Measurements from ENCODE around the gene S100A16.

- no peak for TF ChIP-seq RNF2 (IDR thresholded peaks at IDR 0.05; ENCODE audit: borderline replicate concordance, low read depth)
- no peak for TF ChIP-seq CTCF (IDR thresholded peaks at IDR 0.05)
- no peak for TF ChIP-seq POLR2A (IDR thresholded peaks at IDR 0.05; ENCODE audit: low read length)
- no peak for TF ChIP-seq JUNB (IDR thresholded peaks at IDR 0.05)
- TF ChIP-seq EP300 (IDR thresholded peaks at IDR 0.05): no peak
- no peak for TF ChIP-seq HMGXB4 (CRISPR knock-in tag; IDR thresholded peaks at IDR 0.05; ENCODE audit: borderline replicate concordance)
- no peak for TF ChIP-seq HEYL (CRISPR knock-in tag; IDR thresholded peaks at IDR 0.05)
- no peak for TF ChIP-seq RAD21 (conservative IDR thresholded peaks at IDR 0.05 in 1 of 2, IDR thresholded peaks at IDR 0.05 in 1 of 2)
- TF ChIP-seq FOSB (CRISPR knock-in tag; IDR thresholded peaks at IDR 0.05): no peak
Measured at GRCh38 chr1:153626477-153626903, 13.6 kb upstream of the S100A16 start.

All from A549 (cell line).